GM12865 (cell line): Measurements from ENCODE around the gene CAPZB.

Experiments used
- DNase-seq: peaks from one replicate; pipeline ENCODE4 v3.0.0; 2010; ENCODE audit warnings: low read depth
- H3K4me3 ChIP-seq: 2 replicates; pipeline ENCODE4 v1.5.1; 2011; ENCODE audit warnings: mild to moderate bottlenecking, low read depth, low read length, control low read depth
- CTCF ChIP-seq: IDR thresholded peaks from 2 replicates; pipeline ENCODE4 v1.5.1; 2011; ENCODE audit warnings: low read length, control low read depth, low read depth, inconsistent platforms; ENCODE audit not compliant: insufficient read depth; ENCODE audit errors: missing control alignments

CAPZB gene

GRCh38 chr1:19484798-19485361, 459 bp downstream of the CAPZB start:
- no peak for DNase-seq
- peak overlapping the region; percentile 82 for H3K4me3 ChIP-seq
- no peak for TF ChIP-seq CTCF

- no peak for TF ChIP-seq CTCF
- H3K4me3 ChIP-seq = peak overlapping the region; percentile 82
- DNase-seq = no peak
These were observed 971 bp downstream of the CAPZB start for GRCh38 chr1:19484338-19484797.

- peak overlapping the region; percentile 82 for H3K4me3 ChIP-seq
- no peak for TF ChIP-seq CTCF
- no peak for DNase-seq
These were observed 1.6 kb downstream of the CAPZB start for GRCh38 chr1:19483691-19484090.

- TF ChIP-seq CTCF = no peak
- DNase-seq = peak; percentile 47
- H3K4me3 ChIP-seq = peak overlapping the region; percentile 82
These were observed 2.1 kb downstream of the CAPZB start for GRCh38 chr1:19483261-19483660.

- DNase-seq = no peak
- H3K4me3 ChIP-seq = no peak overlapping the region
- no peak for TF ChIP-seq CTCF
These were observed 3.4 kb downstream of the CAPZB start for GRCh38 chr1:19481826-19482398.

GRCh38 chr1:19480282-19480681, 5.1 kb downstream of the CAPZB start:
- no peak for TF ChIP-seq CTCF
- no peak for DNase-seq
- no peak overlapping the region for H3K4me3 ChIP-seq
